SU-DHL-6 (cell line): ENCODE measurements around the gene GP1BB.

Source experiments
- EZH2phosphoT487 ChIP-seq: fragments of 200-600 bp; sonication (generic), shearing (Covaris generic); conservative IDR thresholded peaks from 2 replicates; pipeline ENCODE4 v1.6.1; 2018; ENCODE audit warnings: mild to moderate bottlenecking, antibody characterized with exemption, low read length, moderate library complexity, mixed read lengths
- TF ChIP-seq, protein P1 (sequence below): fragments of 200-600 bp; sonication (generic); IDR thresholded peaks from one replicate; pipeline ENCODE4 v1.5.1; 2017; ENCODE audit warnings: antibody characterized with exemption, mild to moderate bottlenecking, low read length, moderate library complexity; ENCODE audit not compliant: insufficient read depth, poor library complexity, severe bottlenecking

DNA sequence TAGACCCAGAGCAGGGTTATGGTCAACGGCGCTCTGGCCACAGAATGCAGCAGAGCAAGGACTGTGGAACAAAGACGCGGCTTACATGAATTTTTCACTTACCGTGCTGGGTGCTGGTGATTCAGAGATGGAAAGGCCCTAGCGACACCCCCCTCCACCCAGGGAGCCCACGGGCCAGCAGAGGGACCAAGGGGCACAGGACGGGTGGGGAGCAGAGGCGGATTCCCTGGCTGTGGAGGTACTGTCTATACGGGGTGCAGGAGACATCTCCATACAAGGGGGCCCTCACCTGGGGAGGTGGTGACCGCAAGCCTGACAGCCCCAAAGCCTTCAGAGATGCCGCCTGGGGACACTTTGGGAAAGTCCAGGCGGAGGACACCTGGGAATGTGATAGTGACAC is 10.1 kb upstream of the GP1BB start:
- TF ChIP-seq, protein P1, sequence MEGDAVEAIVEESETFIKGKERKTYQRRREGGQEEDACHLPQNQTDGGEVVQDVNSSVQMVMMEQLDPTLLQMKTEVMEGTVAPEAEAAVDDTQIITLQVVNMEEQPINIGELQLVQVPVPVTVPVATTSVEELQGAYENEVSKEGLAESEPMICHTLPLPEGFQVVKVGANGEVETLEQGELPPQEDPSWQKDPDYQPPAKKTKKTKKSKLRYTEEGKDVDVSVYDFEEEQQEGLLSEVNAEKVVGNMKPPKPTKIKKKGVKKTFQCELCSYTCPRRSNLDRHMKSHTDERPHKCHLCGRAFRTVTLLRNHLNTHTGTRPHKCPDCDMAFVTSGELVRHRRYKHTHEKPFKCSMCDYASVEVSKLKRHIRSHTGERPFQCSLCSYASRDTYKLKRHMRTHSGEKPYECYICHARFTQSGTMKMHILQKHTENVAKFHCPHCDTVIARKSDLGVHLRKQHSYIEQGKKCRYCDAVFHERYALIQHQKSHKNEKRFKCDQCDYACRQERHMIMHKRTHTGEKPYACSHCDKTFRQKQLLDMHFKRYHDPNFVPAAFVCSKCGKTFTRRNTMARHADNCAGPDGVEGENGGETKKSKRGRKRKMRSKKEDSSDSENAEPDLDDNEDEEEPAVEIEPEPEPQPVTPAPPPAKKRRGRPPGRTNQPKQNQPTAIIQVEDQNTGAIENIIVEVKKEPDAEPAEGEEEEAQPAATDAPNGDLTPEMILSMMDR = no peak
- no peak for TF ChIP-seq EZH2phosphoT487
